D721Med (cell line): ENCODE results near the gene YJEFN3.

Source experiments
- DNase-seq: peaks from one replicate; pipeline ENCODE4 v3.0.0; 2011; ENCODE audit warnings: low spot score; ENCODE audit not compliant: insufficient read length
- FAIRE-seq: peaks from 2 replicates; lab custom pipeline; 2011; peaks lifted over from hg19 to GRCh38; lab: Jason Lieb, UNC
- TF ChIP-seq, protein P1 (sequence below): IDR thresholded peaks from 2 replicates; pipeline ENCODE4 v1.5.1; 2012; ENCODE audit warnings: mild to moderate bottlenecking, control low read depth; ENCODE audit not compliant: insufficient read depth; ENCODE audit errors: missing control alignments

The YJEFN3 gene

DNA sequence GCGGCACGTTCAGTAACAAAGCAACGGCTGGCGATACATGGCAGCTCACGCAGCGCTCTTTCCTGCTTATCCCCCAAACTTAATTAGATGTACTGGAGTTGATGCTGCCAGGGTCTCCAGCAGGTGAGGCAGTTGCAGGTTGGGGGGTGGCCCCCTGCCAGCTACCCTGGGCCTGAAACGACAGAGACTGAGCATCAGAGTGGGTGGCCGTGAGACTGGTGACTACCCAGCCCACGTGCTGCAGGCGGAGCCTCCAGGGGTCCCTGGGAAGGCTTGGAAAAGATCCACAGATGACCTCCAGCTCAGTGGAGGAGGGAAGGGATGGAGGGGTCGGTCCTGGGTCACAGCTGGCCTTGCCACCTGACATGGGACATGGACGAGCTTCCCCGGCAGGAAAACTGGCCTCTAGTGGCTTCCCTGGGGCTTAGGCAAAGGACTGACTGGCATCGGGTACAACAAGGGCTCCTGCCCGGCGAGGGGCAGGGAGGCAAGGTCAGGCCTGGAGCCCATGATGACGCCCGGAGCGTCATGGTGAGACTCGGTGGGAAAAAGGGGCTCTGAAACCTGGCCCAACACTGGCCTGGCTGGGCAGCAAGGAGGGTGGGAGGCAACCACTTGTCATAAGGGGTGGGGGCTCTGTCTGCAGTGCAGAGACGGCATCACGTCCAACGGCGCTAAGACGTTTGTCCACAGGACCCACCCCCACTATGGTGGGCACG, 33.4 kb downstream of the YJEFN3 start:
- FAIRE-seq: no peak
- DNase-seq: no peak
- TF ChIP-seq, protein P1, sequence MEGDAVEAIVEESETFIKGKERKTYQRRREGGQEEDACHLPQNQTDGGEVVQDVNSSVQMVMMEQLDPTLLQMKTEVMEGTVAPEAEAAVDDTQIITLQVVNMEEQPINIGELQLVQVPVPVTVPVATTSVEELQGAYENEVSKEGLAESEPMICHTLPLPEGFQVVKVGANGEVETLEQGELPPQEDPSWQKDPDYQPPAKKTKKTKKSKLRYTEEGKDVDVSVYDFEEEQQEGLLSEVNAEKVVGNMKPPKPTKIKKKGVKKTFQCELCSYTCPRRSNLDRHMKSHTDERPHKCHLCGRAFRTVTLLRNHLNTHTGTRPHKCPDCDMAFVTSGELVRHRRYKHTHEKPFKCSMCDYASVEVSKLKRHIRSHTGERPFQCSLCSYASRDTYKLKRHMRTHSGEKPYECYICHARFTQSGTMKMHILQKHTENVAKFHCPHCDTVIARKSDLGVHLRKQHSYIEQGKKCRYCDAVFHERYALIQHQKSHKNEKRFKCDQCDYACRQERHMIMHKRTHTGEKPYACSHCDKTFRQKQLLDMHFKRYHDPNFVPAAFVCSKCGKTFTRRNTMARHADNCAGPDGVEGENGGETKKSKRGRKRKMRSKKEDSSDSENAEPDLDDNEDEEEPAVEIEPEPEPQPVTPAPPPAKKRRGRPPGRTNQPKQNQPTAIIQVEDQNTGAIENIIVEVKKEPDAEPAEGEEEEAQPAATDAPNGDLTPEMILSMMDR: no peak

DNA sequence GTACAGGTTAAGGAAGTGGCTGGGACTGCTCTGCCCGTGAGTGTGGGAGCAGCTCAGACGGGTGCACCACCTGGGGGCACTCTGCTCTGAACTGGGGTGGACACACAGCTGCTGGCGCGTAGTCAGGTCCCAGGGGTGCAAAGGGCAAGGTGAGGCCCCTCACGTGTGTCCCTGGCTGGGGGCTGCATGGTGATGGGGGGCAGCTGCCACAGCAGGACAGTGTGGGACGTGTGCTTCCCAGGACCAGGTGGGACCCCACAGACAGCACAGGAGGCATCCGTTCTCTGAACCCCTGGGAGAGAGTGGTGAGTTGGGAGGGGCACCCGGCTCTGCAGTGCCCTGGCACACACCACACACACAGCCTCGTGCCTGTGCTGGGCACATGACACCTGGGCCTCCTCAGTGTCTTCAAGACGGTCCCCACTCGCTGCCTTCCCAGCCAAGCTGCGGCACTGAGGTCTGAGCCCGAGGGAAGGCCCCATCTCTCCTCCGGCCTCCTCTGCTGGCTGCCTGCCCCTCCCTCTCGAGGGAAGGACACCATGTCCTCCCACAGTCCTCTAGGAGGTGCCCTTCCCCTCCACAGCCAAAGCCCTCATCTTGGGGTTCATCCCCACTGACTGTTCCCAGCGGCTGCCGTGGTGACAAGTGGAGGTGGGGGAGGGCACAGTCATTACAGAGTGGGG, 34.1 kb downstream of the YJEFN3 start:
- FAIRE-seq (no peak), DNase-seq (no peak)
- TF ChIP-seq, protein P1: peak; percentile 8

DNA sequence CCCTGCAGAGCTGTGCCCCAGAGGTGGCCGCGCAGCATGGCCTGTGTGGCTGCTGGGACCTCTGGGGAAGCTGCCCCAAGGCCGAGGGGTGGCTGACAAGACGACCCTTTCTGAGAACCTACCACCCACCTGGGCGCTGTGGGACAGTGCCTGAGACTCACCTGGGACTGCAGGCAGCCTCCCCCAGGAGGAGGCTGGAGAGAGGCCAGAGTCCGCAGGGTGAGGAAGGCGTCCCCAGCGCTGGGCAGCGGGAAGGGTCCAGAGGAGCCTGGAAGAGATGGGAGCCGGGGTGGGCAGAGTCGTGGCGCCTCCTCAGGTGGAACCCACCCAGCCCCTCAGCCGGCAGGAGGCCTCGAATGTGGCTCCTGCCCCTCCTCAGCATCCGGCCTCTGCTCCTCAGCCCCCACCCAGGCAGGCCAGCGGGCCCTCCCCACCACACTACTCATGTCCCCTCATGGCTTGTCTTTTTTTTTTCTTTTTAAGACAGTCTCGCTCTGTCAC, 34.7 kb downstream of the YJEFN3 start:
- TF ChIP-seq, protein P1: no peak
- FAIRE-seq: no peak
- DNase-seq: no peak

DNA sequence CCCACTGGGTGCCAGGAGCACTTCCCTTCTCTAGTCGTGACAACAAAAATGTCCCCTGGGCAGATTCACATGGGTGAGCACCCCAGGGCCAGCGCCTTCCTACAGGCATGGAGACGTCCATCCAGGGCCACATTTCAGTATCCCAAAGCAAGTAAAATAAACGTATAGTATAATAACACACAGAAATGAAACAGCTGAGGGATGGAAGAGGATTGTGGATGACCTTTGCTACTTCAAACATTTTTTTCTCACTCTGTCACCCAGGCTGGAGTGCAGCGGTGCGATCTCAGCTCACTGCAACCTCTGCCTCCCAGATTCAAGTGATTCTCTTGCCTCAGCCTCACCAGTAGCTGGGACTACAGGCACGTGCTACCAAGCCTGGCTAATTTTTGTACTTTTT, 37.6 kb downstream of the YJEFN3 start:
- DNase-seq (no peak), FAIRE-seq (no peak)
- TF ChIP-seq, protein P1: no peak

DNA sequence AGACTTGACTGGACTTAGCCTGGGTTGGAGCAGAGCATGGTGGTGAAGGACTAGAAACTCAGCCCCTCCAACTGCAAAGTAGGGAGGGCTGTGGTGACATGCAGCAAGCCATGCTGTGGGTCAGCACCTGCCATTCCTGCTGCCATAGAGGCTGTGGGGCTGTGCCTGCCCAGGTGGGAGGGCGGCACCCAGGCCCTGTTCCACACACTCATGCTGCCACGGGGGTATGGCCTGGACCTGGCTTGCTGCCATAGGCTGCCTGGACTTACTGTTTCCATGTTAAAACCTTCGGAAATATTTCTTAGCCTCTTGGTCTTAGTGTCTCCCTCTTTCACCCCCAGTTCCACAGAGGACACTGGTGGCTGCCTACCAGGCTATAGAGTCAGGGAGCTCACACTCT, 38.7 kb downstream of the YJEFN3 start:
- no peak for FAIRE-seq
- DNase-seq: no peak
- TF ChIP-seq, protein P1: no peak

DNA sequence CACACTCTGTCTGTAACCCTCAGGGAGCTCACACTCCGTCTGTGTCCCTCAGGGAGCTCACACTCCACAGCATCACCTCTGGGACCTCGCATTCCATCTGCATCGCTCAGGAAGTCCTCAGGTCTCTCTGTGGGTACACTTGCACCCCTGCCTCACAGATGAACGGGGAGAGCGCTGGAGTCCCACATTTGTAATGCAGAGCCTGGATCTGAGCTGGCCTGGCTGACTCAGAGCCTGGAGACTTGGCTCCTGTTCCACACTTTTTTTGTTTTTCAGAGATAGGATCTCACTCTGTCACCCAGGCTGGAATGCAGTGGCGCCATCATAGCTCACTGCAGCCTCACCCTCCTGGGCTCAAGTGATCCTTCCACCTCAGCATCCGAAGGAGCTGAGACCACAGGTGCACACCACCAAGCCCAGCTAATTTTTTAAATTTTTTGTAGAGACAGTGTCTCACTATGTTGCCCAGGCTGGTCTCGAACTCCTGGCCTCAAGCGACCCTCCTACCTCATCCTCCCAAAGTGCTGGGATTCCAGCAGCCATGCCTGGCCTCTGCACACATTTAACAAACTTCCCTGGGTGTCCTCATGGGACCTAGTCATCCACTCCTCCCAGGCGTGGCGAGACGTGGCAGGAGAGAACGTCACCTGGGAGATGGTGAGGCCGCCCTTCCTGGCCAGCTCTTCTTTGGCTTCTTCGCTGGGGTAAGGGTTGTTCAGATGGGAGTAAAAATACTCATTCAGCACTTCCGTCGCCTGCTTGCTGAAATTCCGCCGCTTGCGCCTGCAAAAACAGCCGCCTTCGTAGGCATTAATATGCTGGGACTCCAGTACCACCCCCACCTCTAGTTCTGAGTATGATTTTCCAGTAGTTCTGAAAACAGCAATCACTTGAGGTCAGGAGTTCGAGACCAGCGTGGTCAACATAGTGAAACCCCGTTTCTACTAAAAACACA, 40.4 kb downstream of the YJEFN3 start:
- FAIRE-seq (no peak), DNase-seq (no peak)
- TF ChIP-seq, protein P1: no peak
